GM23338 (cell line): ENCODE measurements around the gene TBK1.

Experiments used
- CREB1 ChIP-seq: fragments of 250-450 bp; sonication (Bioruptor Pico); IDR thresholded peaks from 2 replicates; pipeline ENCODE4 v1.5.0; 2020; ENCODE audit warnings: low read depth, mild to moderate bottlenecking, moderate library complexity
- EZH2 ChIP-seq: fragments of 200-600 bp; sonication (generic); IDR thresholded peaks from one replicate; pipeline ENCODE4 v1.8.0; 2017; ENCODE audit warnings: antibody characterized with exemption, mild to moderate bottlenecking, low read depth; ENCODE audit not compliant: unreplicated experiment
- EZH2phosphoT487 ChIP-seq: fragments of 200-600 bp; sonication (generic); IDR thresholded peaks from one replicate; pipeline ENCODE4 v1.8.1; 2018; ENCODE audit warnings: antibody characterized with exemption; ENCODE audit not compliant: unreplicated experiment
- JUNB ChIP-seq: IDR thresholded peaks from one replicate; pipeline ENCODE4 v1.6.1; 2016; ENCODE audit warnings: antibody characterized with exemption; ENCODE audit not compliant: unreplicated experiment
- ZNF331 ChIP-seq: fragments of 250-450 bp; sonication (Bioruptor Pico); IDR thresholded peaks from 2 replicates; pipeline ENCODE4 v1.5.0; 2020; ENCODE audit warnings: low read depth, mild to moderate bottlenecking, moderate library complexity
- TF ChIP-seq, protein P1 (sequence below), 2 experiments: fragments of 200-600 bp in 1 of 2; sonication (generic) in 1 of 2; conservative IDR thresholded peaks; 2 replicates each; pipeline versions ENCODE4 v1.5.1 to v1.6.1; 2016 to 2017; ENCODE audit warnings: antibody characterized with exemption in 2 of 2, low read depth in 2 of 2, mild to moderate bottlenecking in 2 of 2, moderate library complexity in 1 of 2
- TF ChIP-seq, protein P2 (sequence below): IDR thresholded peaks from one replicate; pipeline ENCODE4 v1.6.1; 2018; ENCODE audit warnings: antibody characterized with exemption; ENCODE audit not compliant: unreplicated experiment

DNA sequence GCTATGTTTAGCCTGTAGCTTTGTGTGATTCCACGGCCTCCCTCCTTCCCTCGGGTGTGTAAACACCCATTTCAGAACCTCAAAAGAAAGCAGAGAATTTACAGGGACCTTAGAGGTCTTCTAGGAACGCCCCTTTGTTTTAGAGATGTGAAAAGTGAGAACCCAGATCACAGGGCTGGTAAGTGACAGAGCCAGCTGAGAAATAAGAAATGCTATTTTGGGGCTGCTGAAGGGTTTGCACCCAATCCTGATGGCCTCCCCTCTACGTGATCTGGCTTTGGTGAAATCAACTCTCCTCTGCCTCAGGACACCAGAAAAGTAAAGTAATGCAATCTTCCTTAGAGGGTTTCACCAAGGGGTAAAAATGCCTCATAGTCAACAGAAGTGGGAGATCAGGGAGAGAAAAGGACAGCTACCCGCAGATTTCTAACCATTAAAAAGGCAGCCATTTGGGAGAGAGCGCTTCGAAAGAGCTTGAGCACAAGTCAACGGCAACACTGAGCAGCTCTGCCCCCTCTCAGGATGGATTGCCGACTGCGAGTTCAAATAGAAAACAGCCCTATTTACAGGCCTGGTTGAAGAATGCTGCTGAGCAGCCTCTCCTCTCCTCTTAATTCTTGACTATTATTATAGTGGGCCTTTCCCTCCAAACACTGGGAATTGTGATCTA is 79.9 kb downstream of the TBK1 start:
- TF ChIP-seq, protein P1, sequence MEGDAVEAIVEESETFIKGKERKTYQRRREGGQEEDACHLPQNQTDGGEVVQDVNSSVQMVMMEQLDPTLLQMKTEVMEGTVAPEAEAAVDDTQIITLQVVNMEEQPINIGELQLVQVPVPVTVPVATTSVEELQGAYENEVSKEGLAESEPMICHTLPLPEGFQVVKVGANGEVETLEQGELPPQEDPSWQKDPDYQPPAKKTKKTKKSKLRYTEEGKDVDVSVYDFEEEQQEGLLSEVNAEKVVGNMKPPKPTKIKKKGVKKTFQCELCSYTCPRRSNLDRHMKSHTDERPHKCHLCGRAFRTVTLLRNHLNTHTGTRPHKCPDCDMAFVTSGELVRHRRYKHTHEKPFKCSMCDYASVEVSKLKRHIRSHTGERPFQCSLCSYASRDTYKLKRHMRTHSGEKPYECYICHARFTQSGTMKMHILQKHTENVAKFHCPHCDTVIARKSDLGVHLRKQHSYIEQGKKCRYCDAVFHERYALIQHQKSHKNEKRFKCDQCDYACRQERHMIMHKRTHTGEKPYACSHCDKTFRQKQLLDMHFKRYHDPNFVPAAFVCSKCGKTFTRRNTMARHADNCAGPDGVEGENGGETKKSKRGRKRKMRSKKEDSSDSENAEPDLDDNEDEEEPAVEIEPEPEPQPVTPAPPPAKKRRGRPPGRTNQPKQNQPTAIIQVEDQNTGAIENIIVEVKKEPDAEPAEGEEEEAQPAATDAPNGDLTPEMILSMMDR (conservative IDR thresholded peaks at IDR 0.05; ENCODE audit: low read depth in 2 of 2): no peak
- TF ChIP-seq EZH2phosphoT487 (no peak), CREB1 (CRISPR knock-in tag) (no peak), ZNF331 (CRISPR knock-in tag) (no peak), EZH2 (no peak), JUNB (no peak)
- TF ChIP-seq, protein P2, sequence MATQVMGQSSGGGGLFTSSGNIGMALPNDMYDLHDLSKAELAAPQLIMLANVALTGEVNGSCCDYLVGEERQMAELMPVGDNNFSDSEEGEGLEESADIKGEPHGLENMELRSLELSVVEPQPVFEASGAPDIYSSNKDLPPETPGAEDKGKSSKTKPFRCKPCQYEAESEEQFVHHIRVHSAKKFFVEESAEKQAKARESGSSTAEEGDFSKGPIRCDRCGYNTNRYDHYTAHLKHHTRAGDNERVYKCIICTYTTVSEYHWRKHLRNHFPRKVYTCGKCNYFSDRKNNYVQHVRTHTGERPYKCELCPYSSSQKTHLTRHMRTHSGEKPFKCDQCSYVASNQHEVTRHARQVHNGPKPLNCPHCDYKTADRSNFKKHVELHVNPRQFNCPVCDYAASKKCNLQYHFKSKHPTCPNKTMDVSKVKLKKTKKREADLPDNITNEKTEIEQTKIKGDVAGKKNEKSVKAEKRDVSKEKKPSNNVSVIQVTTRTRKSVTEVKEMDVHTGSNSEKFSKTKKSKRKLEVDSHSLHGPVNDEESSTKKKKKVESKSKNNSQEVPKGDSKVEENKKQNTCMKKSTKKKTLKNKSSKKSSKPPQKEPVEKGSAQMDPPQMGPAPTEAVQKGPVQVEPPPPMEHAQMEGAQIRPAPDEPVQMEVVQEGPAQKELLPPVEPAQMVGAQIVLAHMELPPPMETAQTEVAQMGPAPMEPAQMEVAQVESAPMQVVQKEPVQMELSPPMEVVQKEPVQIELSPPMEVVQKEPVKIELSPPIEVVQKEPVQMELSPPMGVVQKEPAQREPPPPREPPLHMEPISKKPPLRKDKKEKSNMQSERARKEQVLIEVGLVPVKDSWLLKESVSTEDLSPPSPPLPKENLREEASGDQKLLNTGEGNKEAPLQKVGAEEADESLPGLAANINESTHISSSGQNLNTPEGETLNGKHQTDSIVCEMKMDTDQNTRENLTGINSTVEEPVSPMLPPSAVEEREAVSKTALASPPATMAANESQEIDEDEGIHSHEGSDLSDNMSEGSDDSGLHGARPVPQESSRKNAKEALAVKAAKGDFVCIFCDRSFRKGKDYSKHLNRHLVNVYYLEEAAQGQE: no peak
